H9 (cell line): Measurements from ENCODE around the gene PLLP. TPM values are rescaled to one million over a fixed set of nuclear protein-coding genes. Genes with fewer than 3 reads are reported as not detected.

ENCODE experiments used
- DNase-seq: peaks from one replicate; pipeline ENCODE4 v3.0.0-alpha.2; 2017
- H2AFZ ChIP-seq: one replicate; pipeline ENCODE4 v1.6.1; 2013; ENCODE audit warnings: mild to moderate bottlenecking, low read length, control low read depth, moderate library complexity
- H2AK5ac ChIP-seq: 2 replicates; pipeline ENCODE4 v1.6.1; 2013; ENCODE audit warnings: low read length, control low read depth, mixed read lengths; ENCODE audit not compliant: insufficient read length
- H2BK120ac ChIP-seq: one replicate; pipeline ENCODE4 v1.6.1; 2013; ENCODE audit warnings: low read depth, mild to moderate bottlenecking, low read length, control low read depth, inconsistent platforms; ENCODE audit not compliant: poor library complexity, severe bottlenecking
- H2BK12ac ChIP-seq: 2 replicates; pipeline ENCODE4 v1.6.1; 2013; ENCODE audit warnings: low read length, control low read depth, mixed read lengths, low read depth; ENCODE audit not compliant: insufficient read length
- H2BK15ac ChIP-seq: 2 replicates; pipeline ENCODE4 v1.6.1; 2013; ENCODE audit warnings: low read depth, low read length, control low read depth
- H2BK20ac ChIP-seq: one replicate; pipeline ENCODE4 v1.6.1; 2013; ENCODE audit warnings: low read depth, mild to moderate bottlenecking, low read length, control low read depth, inconsistent platforms; ENCODE audit not compliant: poor library complexity, severe bottlenecking
- H2BK5ac ChIP-seq: 2 replicates; pipeline ENCODE4 v1.6.1; 2013; ENCODE audit warnings: low read length, control low read depth, mixed read lengths; ENCODE audit not compliant: insufficient read length
- H3K14ac ChIP-seq: 2 replicates; pipeline ENCODE4 v1.6.1; 2013; ENCODE audit warnings: low read length, control low read depth; ENCODE audit not compliant: insufficient read depth
- H3K18ac ChIP-seq: 2 replicates; pipeline ENCODE4 v1.6.1; 2013; ENCODE audit warnings: low read depth, mild to moderate bottlenecking, mixed read lengths, low read length, control low read depth; ENCODE audit not compliant: insufficient read length
- H3K23ac ChIP-seq: 2 replicates; pipeline ENCODE4 v1.6.1; 2013; ENCODE audit warnings: low read length, control low read depth, mixed read lengths, low read depth; ENCODE audit not compliant: insufficient read length
- H3K23me2 ChIP-seq: 2 replicates; pipeline ENCODE4 v1.6.1; 2013; ENCODE audit warnings: low read depth, mild to moderate bottlenecking, mixed read lengths, low read length, control low read depth; ENCODE audit not compliant: insufficient read length, poor library complexity, severe bottlenecking
- H3K27ac ChIP-seq: 2 replicates; pipeline ENCODE4 v1.5.1; 2013; ENCODE audit warnings: low read length, control low read depth, mixed read lengths, low read depth; ENCODE audit not compliant: insufficient read length
- H3K27me3 ChIP-seq: 2 replicates; pipeline ENCODE4 v1.6.1; 2013; ENCODE audit warnings: low read length, control low read depth, inconsistent platforms; ENCODE audit not compliant: insufficient read depth
- H3K4ac ChIP-seq: 2 replicates; pipeline ENCODE4 v1.6.1; 2013; ENCODE audit warnings: low read depth, mild to moderate bottlenecking, control low read depth, inconsistent platforms, low read length, moderate library complexity
- H3K4me1 ChIP-seq: 2 replicates; pipeline ENCODE4 v1.6.1; 2013; ENCODE audit warnings: low read length, control low read depth, inconsistent platforms; ENCODE audit not compliant: insufficient read depth
- H3K4me2 ChIP-seq: 2 replicates; pipeline ENCODE4 v1.6.1; 2013; ENCODE audit warnings: low read length, control low read depth, mixed read lengths; ENCODE audit not compliant: insufficient read length, insufficient read depth
- H3K56ac ChIP-seq: 2 replicates; pipeline ENCODE4 v1.6.1; 2013; ENCODE audit warnings: low read depth, mild to moderate bottlenecking, mixed read lengths, low read length, control low read depth; ENCODE audit not compliant: insufficient read length
- H3K79me1 ChIP-seq: 2 replicates; pipeline ENCODE4 v1.6.1; 2013; ENCODE audit warnings: low read depth, mild to moderate bottlenecking, moderate library complexity, low read length, control low read depth, inconsistent platforms; ENCODE audit not compliant: insufficient read depth, poor library complexity, severe bottlenecking
- H3K79me2 ChIP-seq: 2 replicates; pipeline ENCODE4 v1.6.1; 2013; ENCODE audit warnings: low read length, control low read depth, inconsistent platforms; ENCODE audit not compliant: insufficient read depth
- H3K9ac ChIP-seq: 2 replicates; pipeline ENCODE4 v1.6.1; 2013; ENCODE audit warnings: low read length, control low read depth, mixed read lengths; ENCODE audit not compliant: insufficient read length; ENCODE audit errors: extremely low read depth
- H3K9me3 ChIP-seq: one replicate; pipeline ENCODE4 v1.6.1; 2013; ENCODE audit warnings: low read depth, low read length, inconsistent platforms; ENCODE audit not compliant: control insufficient read depth
- H3T11ph ChIP-seq: one replicate; pipeline ENCODE4 v1.6.1; 2013; ENCODE audit warnings: mild to moderate bottlenecking, low read length, control low read depth, inconsistent platforms
- H4K20me1 ChIP-seq: one replicate; pipeline ENCODE4 v1.6.1; 2013; ENCODE audit not compliant: control insufficient read depth, insufficient read length, insufficient read depth
- H4K5ac ChIP-seq: 2 replicates; pipeline ENCODE4 v1.6.1; 2013; ENCODE audit warnings: low read depth, mild to moderate bottlenecking, mixed read lengths, low read length, control low read depth; ENCODE audit not compliant: insufficient read length
- H4K8ac ChIP-seq: replicated peaks from 2 replicates; pipeline ENCODE4 v1.6.1; 2013; ENCODE audit warnings: low read length, control low read depth, mixed read lengths, low read depth; ENCODE audit not compliant: insufficient read length
- H4K91ac ChIP-seq: 2 replicates; pipeline ENCODE4 v1.6.1; 2013; ENCODE audit warnings: low read depth, mild to moderate bottlenecking, moderate library complexity, mixed read lengths, low read length, control low read depth; ENCODE audit not compliant: insufficient read length
- H3K27ac Mint-ChIP-seq, 3 experiments: 2 replicates in 2 of 3; 3 replicates in 1 of 3; pipeline ENCODE4 v1.8.0; 2020 to 2021; ENCODE audit warnings: mixed read lengths in 3 of 3, mild to moderate bottlenecking in 1 of 3, moderate library complexity in 1 of 3
- H3K27me3 Mint-ChIP-seq: 2 replicates; pipeline ENCODE4 v1.8.0; 2021; ENCODE audit warnings: low read depth, mild to moderate bottlenecking, moderate library complexity, mixed read lengths
- H3K36me3 Mint-ChIP-seq, 3 experiments: 2 replicates in 2 of 3; 3 replicates in 1 of 3; pipeline ENCODE4 v1.8.0; 2020 to 2021; ENCODE audit warnings: low read depth in 3 of 3, mixed read lengths in 3 of 3; ENCODE audit not compliant: insufficient read depth in 1 of 3
- H3K4me1 Mint-ChIP-seq, 2 experiments: 2 replicates each; pipeline ENCODE4 v1.8.0; 2020; ENCODE audit warnings: mixed read lengths in 2 of 2
- H3K4me3 Mint-ChIP-seq, 2 experiments: 2 replicates in 1 of 2; 3 replicates in 1 of 2; pipeline ENCODE4 v1.8.0; 2020 to 2021; ENCODE audit warnings: mild to moderate bottlenecking in 2 of 2, mixed read lengths in 2 of 2, moderate library complexity in 1 of 2
- H3K9me3 Mint-ChIP-seq, 2 experiments: 2 replicates in 1 of 2; 3 replicates in 1 of 2; pipeline ENCODE4 v1.8.0; 2020; ENCODE audit warnings: mild to moderate bottlenecking in 2 of 2, mixed read lengths in 2 of 2, moderate library complexity in 1 of 2
- WGBS: extraction: QIAGEN DNeasy Blood & Tissue Kit; methylation state at CpG from one replicate; pipeline ENCODE4 v1.1.7; 2013; ENCODE audit warnings: missing lambda C conversion rate, low lambda C conversion rate, mixed read lengths; ENCODE audit not compliant: insufficient read length; ENCODE audit errors: extremely low coverage; 5-methylcytosine and 5-hydroxymethylcytosine counted together
- total RNA-seq: library from RNA; stranded (reverse); gene quantifications from 2 replicates; pipeline ENCODE4 v1.2.1, GENCODE V29; 2021
- TF ChIP-seq, protein P1 (sequence below): fragments of 200-600 bp; sonication (generic); conservative IDR thresholded peaks from 3 replicates; pipeline ENCODE4 v1.8.0; 2021; ENCODE audit warnings: antibody characterized with exemption, mild to moderate bottlenecking

The PLLP gene
- total RNA-seq, 1 experiment from 2014 or later: 1.8 TPM

DNA sequence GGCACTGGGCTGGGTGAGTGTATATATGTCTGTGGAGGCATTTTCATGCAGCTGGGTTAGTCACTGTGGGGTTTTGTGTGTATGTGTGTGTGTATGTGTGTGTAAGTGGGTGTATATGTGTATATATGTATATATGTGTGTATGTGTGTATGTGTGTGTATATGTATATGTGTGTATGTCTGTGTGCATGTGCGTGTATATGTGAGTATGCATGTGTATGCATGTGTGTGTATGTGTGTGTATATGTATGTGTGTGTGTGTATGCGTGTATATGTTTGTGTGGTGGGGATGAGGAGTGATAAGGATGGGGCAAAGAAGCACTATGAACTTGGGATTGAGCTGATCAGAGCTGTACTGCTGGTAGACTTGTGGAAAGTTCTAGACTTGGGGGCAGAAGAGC is 29.0 kb upstream of the PLLP start:
- Histone ChIP-seq H3K23me2 (no peaks in the 10 kb centered on the region), H3K23ac (no peak overlapping the region), H3K56ac (no peak overlapping the region), H4K20me1 (peaks cover 5% of the 10 kb centered on the region), H3K79me1 (no peaks in the 10 kb centered on the region), H4K91ac (no peak overlapping the region), H2AFZ (no peak overlapping the region), H2BK120ac (no peak overlapping the region), H3K27me3 (no peaks in the 10 kb centered on the region), H3K18ac (no peak overlapping the region), H2BK5ac (no peak overlapping the region), H2BK20ac (no peak overlapping the region), H3T11ph (no peak overlapping the region), H3K9me3 (no peaks in the 10 kb centered on the region), H2BK12ac (no peak overlapping the region), H3K4me1 (no peaks in the 10 kb centered on the region; the same call in 1 of the 2 replicates), H2AK5ac (no peak overlapping the region), H2BK15ac (no peak overlapping the region), H4K8ac (no peak overlapping the region), H3K4me2 (no peak overlapping the region), H3K4ac (no peak overlapping the region), H3K27ac (no peak overlapping the region), H4K5ac (no peak overlapping the region), H3K9ac (no peak overlapping the region), H3K79me2 (no peaks in the 10 kb centered on the region), H3K14ac (no peak overlapping the region)
- Mint-ChIP-seq H3K27me3 (peaks cover 6% of the 10 kb centered on the region), H3K4me1 (peaks cover 9 to 14% of the 10 kb centered on the region in 2 experiments), H3K4me3 (no peak overlapping the region), H3K27ac (no peak overlapping the region), H3K36me3 (no peaks in the 10 kb centered on the region), H3K9me3 (no peaks in the 10 kb centered on the region)
- TF ChIP-seq, protein P1, sequence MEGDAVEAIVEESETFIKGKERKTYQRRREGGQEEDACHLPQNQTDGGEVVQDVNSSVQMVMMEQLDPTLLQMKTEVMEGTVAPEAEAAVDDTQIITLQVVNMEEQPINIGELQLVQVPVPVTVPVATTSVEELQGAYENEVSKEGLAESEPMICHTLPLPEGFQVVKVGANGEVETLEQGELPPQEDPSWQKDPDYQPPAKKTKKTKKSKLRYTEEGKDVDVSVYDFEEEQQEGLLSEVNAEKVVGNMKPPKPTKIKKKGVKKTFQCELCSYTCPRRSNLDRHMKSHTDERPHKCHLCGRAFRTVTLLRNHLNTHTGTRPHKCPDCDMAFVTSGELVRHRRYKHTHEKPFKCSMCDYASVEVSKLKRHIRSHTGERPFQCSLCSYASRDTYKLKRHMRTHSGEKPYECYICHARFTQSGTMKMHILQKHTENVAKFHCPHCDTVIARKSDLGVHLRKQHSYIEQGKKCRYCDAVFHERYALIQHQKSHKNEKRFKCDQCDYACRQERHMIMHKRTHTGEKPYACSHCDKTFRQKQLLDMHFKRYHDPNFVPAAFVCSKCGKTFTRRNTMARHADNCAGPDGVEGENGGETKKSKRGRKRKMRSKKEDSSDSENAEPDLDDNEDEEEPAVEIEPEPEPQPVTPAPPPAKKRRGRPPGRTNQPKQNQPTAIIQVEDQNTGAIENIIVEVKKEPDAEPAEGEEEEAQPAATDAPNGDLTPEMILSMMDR: no peak
- 100% methylated on average over 1 of the region's 2 CpGs for WGBS
- DNase-seq: no peak
